GM19043 (cell line): Measurements from ENCODE around the gene LONP2.
"Not testable (repeated sequence)": the region's sequence is repeated elsewhere in the genome, so short reads cannot be mapped to it uniquely, and the experiment has no call there.

ENCODE experiments used
- ATAC-seq: cut with Tn5 transposase; IDR thresholded peaks from one replicate; pipeline ENCODE4 v1.9.1; 2021; ENCODE audit warnings: low read depth; ENCODE audit not compliant: unreplicated experiment

LONP2 gene

GRCh38 chr16:48330189-48330840 is 86.2 kb downstream of the LONP2 start:
- ATAC-seq, result no peak

- ATAC-seq, result no peak
Measured at GRCh38 chr16:48330841-48331192, 86.7 kb downstream of the LONP2 start.

- no peak for ATAC-seq
Measured at GRCh38 chr16:48332978-48333377, 88.9 kb downstream of the LONP2 start.

- ATAC-seq, result no peak
Measured at GRCh38 chr16:48334325-48334724, 90.2 kb downstream of the LONP2 start.

- ATAC-seq, result no peak
Measured at GRCh38 chr16:48335961-48336360, 91.9 kb downstream of the LONP2 start.

- no peak for ATAC-seq
Measured at GRCh38 chr16:48340054-48340453, 96.0 kb downstream of the LONP2 start.

- no peak for ATAC-seq
Measured at GRCh38 chr16:48342591-48342990, 98.5 kb downstream of the LONP2 start.

GRCh38 chr16:48347191-48347865 is 103.2 kb downstream of the LONP2 start:
- no peak for ATAC-seq

- ATAC-seq, result no peak
Measured at GRCh38 chr16:48347980-48348379, 103.9 kb downstream of the LONP2 start.

GRCh38 chr16:48350736-48351135 is 106.6 kb downstream of the LONP2 start:
- ATAC-seq, result no peak

- ATAC-seq, result no peak
Measured at GRCh38 chr16:48352648-48353390, 108.7 kb downstream of the LONP2 start.

- ATAC-seq, result peak; percentile 77
Measured at GRCh38 chr16:48353565-48354163, 109.6 kb downstream of the LONP2 start.

GRCh38 chr16:48354385-48354784 is 110.3 kb downstream of the LONP2 start:
- not testable (repeated sequence) for ATAC-seq

- no peak for ATAC-seq
Measured at GRCh38 chr16:48354877-48355855, 111.1 kb downstream of the LONP2 start.

GRCh38 chr16:48356633-48357376 is 112.7 kb downstream of the LONP2 start:
- no peak for ATAC-seq

GRCh38 chr16:48358419-48358818 is 114.3 kb downstream of the LONP2 start:
- no peak for ATAC-seq

- no peak for ATAC-seq
Measured at GRCh38 chr16:48359983-48360382, 115.9 kb downstream of the LONP2 start.

- ATAC-seq, result no peak
Measured at GRCh38 chr16:48361012-48361411, 116.9 kb downstream of the LONP2 start.

GRCh38 chr16:48361540-48362144 is 117.5 kb downstream of the LONP2 start:
- no peak for ATAC-seq
